ENCODE data around the gene NMNAT2.
A peak's percentile ranks its signal among the peaks of the same experiment; 100 is the strongest.

Gene NMNAT2

GRCh38 chr1:183239793-183240525 is 178.2 kb downstream of the NMNAT2 start:
- FAIRE-seq (no peak), DNase-seq (ENCODE audit: low spot score) (no peak)

GRCh38 chr1:183239220-183239742 is 178.9 kb downstream of the NMNAT2 start:
- FAIRE-seq, result no peak
- DNase-seq (ENCODE audit: low spot score), result no peak

GRCh38 chr1:183238071-183238470 is 180.1 kb downstream of the NMNAT2 start:
- no peak for FAIRE-seq

GRCh38 chr1:183237046-183237445 is 181.1 kb downstream of the NMNAT2 start:
- DNase-seq (ENCODE audit: low spot score) (no peak), FAIRE-seq (no peak)

More at GRCh38 chr1:183238071-183238470, 180.1 kb downstream of the NMNAT2 start:
- DNase-seq (ENCODE audit: low spot score), result peak; percentile 42

- DNase-seq (ENCODE audit: low spot score), result no peak
- no peak for FAIRE-seq
Measured at GRCh38 chr1:183236158-183236725, 181.9 kb downstream of the NMNAT2 start.

- DNase-seq (ENCODE audit: low spot score), result no peak
- no peak for FAIRE-seq
Measured at GRCh38 chr1:183235503-183235902, 182.7 kb downstream of the NMNAT2 start.

GRCh38 chr1:183234660-183235476 is 183.3 kb downstream of the NMNAT2 start:
- DNase-seq (ENCODE audit: low spot score), result peak; percentile 89
- peak; percentile 91 for FAIRE-seq

GRCh38 chr1:183233113-183233512 is 185.1 kb downstream of the NMNAT2 start:
- FAIRE-seq, result no peak
- DNase-seq (ENCODE audit: low spot score), result no peak

GRCh38 chr1:183231545-183231944 is 186.6 kb downstream of the NMNAT2 start:
- no peak for DNase-seq (ENCODE audit: low spot score)
- no peak for FAIRE-seq

- FAIRE-seq (no peak), DNase-seq (ENCODE audit: low spot score) (no peak)
Measured at GRCh38 chr1:183230413-183230812, 187.8 kb downstream of the NMNAT2 start.

- FAIRE-seq (no peak), DNase-seq (ENCODE audit: low spot score) (no peak)
Measured at GRCh38 chr1:183228347-183229220, 189.6 kb downstream of the NMNAT2 start.

- no peak for DNase-seq (ENCODE audit: low spot score)
- FAIRE-seq, result no peak
Measured at GRCh38 chr1:183227422-183228346, 190.5 kb downstream of the NMNAT2 start.

- no peak for DNase-seq (ENCODE audit: low spot score)
Measured at GRCh38 chr1:183226963-183227362, 191.2 kb downstream of the NMNAT2 start.

GRCh38 chr1:183226361-183226760 is 191.8 kb downstream of the NMNAT2 start:
- DNase-seq (ENCODE audit: low spot score) (no peak), FAIRE-seq (no peak)

More at GRCh38 chr1:183226963-183227362, 191.2 kb downstream of the NMNAT2 start:
- FAIRE-seq, result no peak

GRCh38 chr1:183223467-183223866 is 194.7 kb downstream of the NMNAT2 start:
- DNase-seq (ENCODE audit: low spot score) (peak; percentile 59), FAIRE-seq (no peak)

GRCh38 chr1:183222909-183223308 is 195.3 kb downstream of the NMNAT2 start:
- no peak for FAIRE-seq
- DNase-seq (ENCODE audit: low spot score), result no peak

- DNase-seq (ENCODE audit: low spot score) (no peak), FAIRE-seq (no peak)
Measured at GRCh38 chr1:183219616-183220009, 198.6 kb downstream of the NMNAT2 start.

- no peak for DNase-seq (ENCODE audit: low spot score)
- FAIRE-seq, result no peak
Measured at GRCh38 chr1:183218971-183219615, 199.1 kb downstream of the NMNAT2 start.

- DNase-seq (ENCODE audit: low spot score), result no peak
- no peak for FAIRE-seq
Measured at GRCh38 chr1:183218027-183218618, 200.1 kb downstream of the NMNAT2 start.
